GM12878 (cell line): ENCODE measurements around the gene BCR.

ENCODE experiments used
- BRCA1 ChIP-seq: IDR thresholded peaks from 2 replicates; pipeline ENCODE4 v1.6.1; 2011; ENCODE audit warnings: low read depth, low read length, improper control_type of control experiment
- CTCF ChIP-seq, 3 experiments: IDR thresholded peaks in 2 of 3; conservative IDR thresholded peaks in 1 of 3; 2 replicates each; pipeline ENCODE4 v1.5.1; 2011; ENCODE audit warnings: low read depth in 3 of 3, low read length in 3 of 3, mild to moderate bottlenecking in 3 of 3, control low read depth in 2 of 3, moderate library complexity in 2 of 3, inconsistent platforms in 1 of 3, mixed read lengths in 1 of 3; ENCODE audit not compliant: control insufficient read depth in 2 of 3, insufficient read depth in 1 of 3; ENCODE audit errors: extremely low read depth in 1 of 3
- FOS ChIP-seq: IDR thresholded peaks from 3 replicates; pipeline ENCODE4 v1.6.1; 2011; ENCODE audit warnings: borderline replicate concordance; ENCODE audit not compliant: insufficient read length; ENCODE audit errors: extremely low read depth
- JUND ChIP-seq: IDR thresholded peaks from 2 replicates; pipeline ENCODE4 v1.6.1; 2012; ENCODE audit warnings: low read depth, mild to moderate bottlenecking, low read length, improper control_type of control experiment, moderate library complexity
- NR2C2 ChIP-seq: IDR thresholded peaks from 2 replicates; pipeline ENCODE4 v1.6.1; 2011; ENCODE audit warnings: borderline replicate concordance, low read depth; ENCODE audit not compliant: control insufficient read depth, insufficient read length
- POLR2AphosphoS5 ChIP-seq: IDR thresholded peaks from 2 replicates; pipeline ENCODE4 v1.6.1; 2011; ENCODE audit warnings: mild to moderate bottlenecking, low read length, inconsistent platforms
- PRDM15 ChIP-seq: fragments of 450-650 bp; formaldehyde crosslinking; IDR thresholded peaks from 2 replicates; pipeline ENCODE4 v1.4.0; 2020; ENCODE audit warnings: mild to moderate bottlenecking, moderate library complexity
- RELA ChIP-seq: fragments of 450-650 bp; IDR thresholded peaks from 2 replicates; pipeline ENCODE4 v1.8.0; 2014; ENCODE audit warnings: borderline replicate concordance; ENCODE audit not compliant: partially characterized antibody
- SMAD1 ChIP-seq: fragments of 450-650 bp; IDR thresholded peaks from 2 replicates; pipeline ENCODE4 v1.6.1; 2018; ENCODE audit warnings: mild to moderate bottlenecking, low read depth; ENCODE audit not compliant: partially characterized antibody
- TAF1 ChIP-seq: IDR thresholded peaks from 2 replicates; pipeline ENCODE4 v1.6.1; 2011; ENCODE audit warnings: mild to moderate bottlenecking, low read depth, low read length, borderline replicate concordance
- TCF12 ChIP-seq: IDR thresholded peaks from 2 replicates; pipeline ENCODE4 v1.6.1; 2011; ENCODE audit warnings: low read depth, mild to moderate bottlenecking, low read length

- TF ChIP-seq NR2C2 (no peak), POLR2AphosphoS5 (no peak), CTCF (IDR thresholded peaks at IDR 0.05 in 2 of 3, conservative IDR thresholded peaks at IDR 0.05 in 1 of 3; ENCODE audit: control insufficient read depth in 2 of 3, extremely low read depth in 1 of 3, insufficient read depth in 1 of 3, low read depth in 3 of 3, low read length in 3 of 3) (no peak), SMAD1 (no peak), RELA (no peak), FOS (no peak), PRDM15 (CRISPR knock-in tag) (no peak), TAF1 (no peak), TCF12 (peak; percentile 58; the same call in 1 of the 2 replicates), BRCA1 (no peak), JUND (no peak)
Measured at GRCh38 chr22:23175817-23176644, 4.3 kb upstream of the BCR start.
